Vagina (tissue), 2 donors: ENCODE data around the gene RUBCN. TPM values are rescaled to one million over a fixed set of nuclear protein-coding genes. Genes with fewer than 3 reads are reported as not detected.
A peak's percentile ranks its signal among the peaks of the same experiment; 100 is the strongest.

Source experiments
- DNase-seq, 2 donors: peaks; one replicate each; pipeline ENCODE4 v3.0.0-alpha.2; 2017; ENCODE audit errors: extremely low spot score in 2 of 2
- H3K27ac ChIP-seq: fragments of 200-600 bp; sonication (generic); one replicate; pipeline ENCODE4 v1.5.1; 2019
- H3K27me3 ChIP-seq: fragments of 200-600 bp; sonication (generic); one replicate; pipeline ENCODE4 v1.5.1; 2019
- H3K36me3 ChIP-seq, 2 donors: fragments of 200-600 bp; sonication (generic); one replicate each; pipeline ENCODE4 v1.5.1; 2017 to 2019
- H3K4me1 ChIP-seq: fragments of 200-600 bp; sonication (generic); one replicate; pipeline ENCODE4 v1.5.1; 2019
- H3K4me3 ChIP-seq, 2 donors: fragments of 200-600 bp; sonication (generic); 1 replicate in 1 of 2; 2 replicates in 1 of 2; pipeline ENCODE4 v1.5.1; 2016 to 2019
- H3K9me3 ChIP-seq: fragments of 200-600 bp; sonication (generic); one replicate; pipeline ENCODE4 v1.5.1; 2019
- CTCF ChIP-seq, 3 experiments: fragments of 450-650 bp in 2 of 3; fragments of 200-600 bp in 1 of 3; sonication (generic) in 1 of 3; IDR thresholded peaks; one replicate each; pipeline ENCODE4 v1.5.1; 2017 to 2019; ENCODE audit warnings: antibody characterized with exemption in 3 of 3, mild to moderate bottlenecking in 2 of 3, moderate library complexity in 2 of 3
- POLR2A ChIP-seq, 2 donors: fragments of 450-650 bp; IDR thresholded peaks; one replicate each; pipeline ENCODE4 v1.6.1; 2017; ENCODE audit warnings: antibody characterized with exemption in 2 of 2, mild to moderate bottlenecking in 2 of 2, moderate library complexity in 2 of 2
- POLR2AphosphoS5 ChIP-seq, 2 donors: sonication (generic); formaldehyde crosslinking; IDR thresholded peaks; one replicate each; pipeline ENCODE4 v1.9.0; 2017; ENCODE audit warnings: antibody characterized with exemption in 2 of 2, mild to moderate bottlenecking in 2 of 2, low read depth in 1 of 2; ENCODE audit not compliant: insufficient read depth in 1 of 2
- intact Hi-C: fragments of 100-400 bp; cut with DNase I; formaldehyde crosslinking; loops from one replicate; pipeline ENCODE4 v1.15.1; 2023
- total RNA-seq: library from RNA; depleted of rRNA; stranded (reverse); fragments of >200 nt; gene quantifications from one replicate; pipeline ENCODE4 v1.2.3, GENCODE V29; 2016

RUBCN gene
- total RNA-seq = 48.6 TPM

GRCh38 chr3:197736491-197737318 is at the start of gene RUBCN:
TSS of gene RUBCN (minus strand) at chr3:197736904. CDS start at chr3:197736719, 185 bp downstream.
- intact Hi-C loops = no loop called here
- peak in 1 of 2 donors; percentile 96 for DNase-seq
- Histone ChIP-seq H3K4me3 (peak within 1 kb of the TSS; percentile 94 to 97), H3K9me3 (no peaks in the 10 kb centered on the region), H3K27me3 (no peaks in the 10 kb centered on the region), H3K4me1 (peaks cover 22% of the 10 kb centered on the region), H3K36me3 (no peaks in the 10 kb centered on the region), H3K27ac (peak within 1 kb of the TSS; percentile 86)
- TF ChIP-seq POLR2A (IDR thresholded peaks at IDR 0.05) (peak in 1 of 2 donors; percentile 60), CTCF (IDR thresholded peaks at IDR 0.05) (peak in 1 of 3 experiments; percentile 19), POLR2AphosphoS5 (IDR thresholded peaks at IDR 0.05; ENCODE audit: insufficient read depth in 1 of 2, low read depth in 1 of 2) (peak; percentile 63 to 85)

DNA sequence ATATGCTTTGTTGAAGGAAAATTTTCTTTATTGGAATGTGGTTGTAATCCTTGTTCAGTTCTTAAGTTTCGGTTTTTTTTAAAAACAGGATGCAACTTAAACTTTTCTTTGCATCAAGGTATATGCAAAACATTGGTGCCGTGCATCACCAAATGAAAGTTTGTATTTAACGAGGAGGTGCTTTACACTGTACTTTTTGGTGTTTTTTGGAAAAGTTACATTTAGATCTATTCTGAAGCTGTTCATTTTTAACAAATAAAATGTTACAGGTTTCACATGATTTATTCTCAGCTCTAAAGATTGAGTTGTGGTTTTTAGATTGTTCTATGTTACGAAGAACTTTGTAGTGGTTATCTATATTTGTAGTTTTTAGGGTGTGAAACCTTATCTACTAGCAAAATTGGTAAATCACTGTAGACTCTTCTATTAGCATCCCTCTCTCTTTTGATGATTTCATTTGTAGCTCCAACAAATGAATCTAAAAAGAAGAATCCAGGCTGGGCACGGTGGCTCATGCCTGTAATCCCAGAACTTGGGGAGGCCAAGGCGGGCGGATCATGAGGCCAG is 47.4 kb upstream of the RUBCN start:
- Histone ChIP-seq H3K27me3 (no peaks in the 10 kb centered on the region), H3K36me3 (peaks cover 6 to 48% of the 10 kb centered on the region in 2 donors), H3K4me1 (no peaks in the 10 kb centered on the region), H3K27ac (no peak overlapping the region), H3K4me3 (no peak overlapping the region), H3K9me3 (no peaks in the 10 kb centered on the region)
- TF ChIP-seq POLR2AphosphoS5 (IDR thresholded peaks at IDR 0.05; ENCODE audit: insufficient read depth in 1 of 2, low read depth in 1 of 2) = no peak
- TF ChIP-seq CTCF (IDR thresholded peaks at IDR 0.05) = no peak
- no peak for TF ChIP-seq POLR2A (IDR thresholded peaks at IDR 0.05)
- intact Hi-C loops = no loop called here
- DNase-seq = no peak

GRCh38 chr3:197782230-197782629 is 45.5 kb upstream of the RUBCN start:
- no peaks in the 10 kb centered on the region for H3K9me3 ChIP-seq
- no peak overlapping the region for H3K27ac ChIP-seq
- TF ChIP-seq POLR2A (IDR thresholded peaks at IDR 0.05) (no peak), POLR2AphosphoS5 (IDR thresholded peaks at IDR 0.05; ENCODE audit: insufficient read depth in 1 of 2, low read depth in 1 of 2) (no peak), CTCF (IDR thresholded peaks at IDR 0.05) (no peak)
- intact Hi-C loops = no loop called here
- H3K4me3 ChIP-seq = no peak overlapping the region
- H3K27me3 ChIP-seq = no peaks in the 10 kb centered on the region
- peaks cover 6 to 67% of the 10 kb centered on the region in 2 donors for H3K36me3 ChIP-seq
- H3K4me1 ChIP-seq = no peaks in the 10 kb centered on the region
- DNase-seq = no peak

DNA sequence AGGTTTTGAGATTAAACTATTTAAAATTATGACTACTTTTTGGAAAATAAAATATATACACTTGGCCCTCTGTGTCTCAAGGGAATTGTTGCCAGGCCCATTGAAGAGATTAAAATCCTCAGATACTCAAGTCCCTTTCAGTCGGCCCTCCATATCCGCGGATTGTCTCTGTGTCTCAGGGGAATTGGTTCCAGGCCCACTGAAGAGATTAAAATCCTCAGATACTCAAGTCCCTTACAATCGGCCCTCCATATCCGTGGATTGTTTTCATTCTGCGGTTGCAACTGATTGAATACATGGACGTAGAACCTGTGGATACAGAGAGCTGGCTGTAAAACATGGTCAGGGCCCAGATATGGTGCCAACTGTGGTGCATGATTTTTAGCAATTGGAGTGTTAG is 38.6 kb upstream of the RUBCN start:
- TF ChIP-seq POLR2A (IDR thresholded peaks at IDR 0.05) = no peak
- no peak for TF ChIP-seq POLR2AphosphoS5 (IDR thresholded peaks at IDR 0.05; ENCODE audit: insufficient read depth in 1 of 2, low read depth in 1 of 2)
- no peak for TF ChIP-seq CTCF (IDR thresholded peaks at IDR 0.05)
- H3K4me1 ChIP-seq = no peaks in the 10 kb centered on the region
- no peak overlapping the region for H3K4me3 ChIP-seq
- H3K36me3 ChIP-seq = peaks cover 6 to 88% of the 10 kb centered on the region in 2 donors
- intact Hi-C loops = no loop called here
- H3K9me3 ChIP-seq = no peaks in the 10 kb centered on the region
- no peaks in the 10 kb centered on the region for H3K27me3 ChIP-seq
- no peak for DNase-seq
- H3K27ac ChIP-seq = no peak overlapping the region

DNA sequence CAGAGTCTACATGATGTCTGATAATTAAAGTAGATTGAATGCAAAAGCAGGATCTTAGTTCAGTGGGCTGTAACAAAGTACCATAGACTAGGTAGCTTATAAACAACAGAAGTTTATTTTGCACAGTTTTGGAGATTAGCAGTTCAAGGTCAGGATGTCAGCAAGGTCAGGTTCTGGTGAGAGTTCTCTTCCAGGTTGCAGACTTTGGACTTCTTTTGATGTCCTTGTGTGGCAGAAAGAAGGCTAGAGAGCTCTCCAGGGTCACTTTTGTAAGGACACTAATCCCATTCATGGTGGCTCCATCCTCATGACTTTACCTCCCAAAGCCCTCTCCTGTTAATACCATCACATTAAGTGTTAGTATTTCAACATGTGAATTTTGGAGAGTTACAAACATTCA is 25.1 kb upstream of the RUBCN start:
- Histone ChIP-seq H3K4me1 (peaks cover 3% of the 10 kb centered on the region), H3K27me3 (no peaks in the 10 kb centered on the region), H3K4me3 (no peak overlapping the region), H3K9me3 (no peaks in the 10 kb centered on the region), H3K27ac (no peak overlapping the region), H3K36me3 (peaks cover 0 to 60% of the 10 kb centered on the region in 2 donors)
- intact Hi-C loops = no loop called here
- no peak for DNase-seq
- TF ChIP-seq CTCF (IDR thresholded peaks at IDR 0.05) = no peak
- TF ChIP-seq POLR2AphosphoS5 (IDR thresholded peaks at IDR 0.05; ENCODE audit: insufficient read depth in 1 of 2, low read depth in 1 of 2) = no peak
- TF ChIP-seq POLR2A (IDR thresholded peaks at IDR 0.05) = no peak
